Epithelial cell of esophagus (primary cell): ENCODE data around the gene ADK.
"Not testable (repeated sequence)": the region's sequence is repeated elsewhere in the genome, so short reads cannot be mapped to it uniquely, and the experiment has no call there.

Source experiments
- DNase-seq: peaks from one replicate; pipeline ENCODE4 v3.0.0; 2010; ENCODE audit warnings: low read depth
- H3K4me3 ChIP-seq: 2 replicates; pipeline ENCODE4 v1.5.1; 2011; ENCODE audit warnings: mild to moderate bottlenecking, low read length, control low read depth
- CTCF ChIP-seq: IDR thresholded peaks from 2 replicates; pipeline ENCODE4 v1.5.1; 2011; ENCODE audit warnings: low read depth, mild to moderate bottlenecking, low read length, control low read depth, inconsistent platforms; ENCODE audit not compliant: insufficient read depth; ENCODE audit errors: missing control alignments

ADK gene

GRCh38 chr10:74437822-74438221 is 286.8 kb downstream of the ADK start:
- no peak for TF ChIP-seq CTCF
- peak; percentile 38 for DNase-seq
- H3K4me3 ChIP-seq, result no peak overlapping the region

GRCh38 chr10:74439213-74439612 is 288.2 kb downstream of the ADK start:
- no peak for DNase-seq
- no peak for TF ChIP-seq CTCF
- H3K4me3 ChIP-seq, result no peak overlapping the region

- no peak overlapping the region for H3K4me3 ChIP-seq
- no peak for TF ChIP-seq CTCF
- no peak for DNase-seq
These were observed 294.5 kb downstream of the ADK start for GRCh38 chr10:74445493-74445892.

GRCh38 chr10:74450602-74451001 is 299.6 kb downstream of the ADK start:
- H3K4me3 ChIP-seq, result no peak overlapping the region
- no peak for DNase-seq
- no peak for TF ChIP-seq CTCF

- no peak for TF ChIP-seq CTCF
- DNase-seq, result no peak
- no peak overlapping the region for H3K4me3 ChIP-seq
These were observed 300.3 kb downstream of the ADK start for GRCh38 chr10:74451127-74451829.

GRCh38 chr10:74453169-74453568 is 302.1 kb downstream of the ADK start:
- TF ChIP-seq CTCF, result no peak
- H3K4me3 ChIP-seq, result no peak overlapping the region
- no peak for DNase-seq

GRCh38 chr10:74457478-74457877 is 306.5 kb downstream of the ADK start:
- not testable (repeated sequence) for DNase-seq, H3K4me3 ChIP-seq
